SK-N-SH treated with all-trans-retinoic acid at 6 μM for 48 hours (cell line): Measurements from ENCODE around the gene KIAA1755.

ENCODE experiments used
- ATAC-seq: fragments of 200-7000 bp; cut with Tn5 transposase; 3 replicates; pipeline ENCODE4 v1.9.1; 2020; ENCODE audit warnings: mild to moderate bottlenecking, moderate library complexity
- ARNTL ChIP-seq: fragments of 450-650 bp; formaldehyde crosslinking; IDR thresholded peaks from 2 replicates; pipeline ENCODE4 v1.5.0; 2020; ENCODE audit warnings: low read depth, mild to moderate bottlenecking, moderate library complexity, borderline replicate concordance
- BACH2 ChIP-seq: fragments of 250-450 bp; sonication (Bioruptor Pico); IDR thresholded peaks from 2 replicates; pipeline ENCODE4 v1.9.0; 2021; ENCODE audit warnings: mild to moderate bottlenecking, borderline replicate concordance
- CREB5 ChIP-seq: fragments of 250-450 bp; sonication (Bioruptor Pico); IDR thresholded peaks from 2 replicates; pipeline ENCODE4 v1.5.1; 2020; ENCODE audit warnings: low read depth, mild to moderate bottlenecking, moderate library complexity
- CSDC2 ChIP-seq: fragments of 250-450 bp; sonication (Bioruptor Pico); IDR thresholded peaks from 2 replicates; pipeline ENCODE4 v1.5.0; 2020; ENCODE audit warnings: mild to moderate bottlenecking, moderate library complexity
- CSRNP3 ChIP-seq: fragments of 250-450 bp; sonication (Bioruptor Pico); IDR thresholded peaks from 2 replicates; pipeline ENCODE4 v1.5.1; 2021; ENCODE audit warnings: mild to moderate bottlenecking, moderate library complexity
- ESRRG ChIP-seq: fragments of 250-450 bp; sonication (Bioruptor Pico); IDR thresholded peaks from 2 replicates; pipeline ENCODE4 v1.6.1; 2021; ENCODE audit warnings: mild to moderate bottlenecking
- OSR1 ChIP-seq: fragments of 250-450 bp; sonication (Bioruptor Pico); IDR thresholded peaks from 2 replicates; pipeline ENCODE4 v1.8.0; 2022; ENCODE audit warnings: moderate library complexity, mild to moderate bottlenecking, inconsistent platforms
- POU6F1 ChIP-seq: fragments of 250-450 bp; sonication (Bioruptor Pico); IDR thresholded peaks from 2 replicates; pipeline ENCODE4 v1.8.0; 2021; ENCODE audit warnings: low read depth, mild to moderate bottlenecking, moderate library complexity, borderline replicate concordance
- PPARA ChIP-seq: fragments of 250-450 bp; sonication (Bioruptor Pico); IDR thresholded peaks from 2 replicates; pipeline ENCODE4 v1.5.0; 2020; ENCODE audit warnings: mild to moderate bottlenecking, borderline replicate concordance
- TCF4 ChIP-seq: fragments of 250-450 bp; sonication (Bioruptor Pico); IDR thresholded peaks from 2 replicates; pipeline ENCODE4 v1.8.0; 2021; ENCODE audit warnings: mild to moderate bottlenecking, moderate library complexity, borderline replicate concordance
- TOX ChIP-seq: fragments of 250-450 bp; sonication (Bioruptor Pico); IDR thresholded peaks from 2 replicates; pipeline ENCODE4 v1.8.0; 2021; ENCODE audit warnings: mild to moderate bottlenecking, moderate library complexity, borderline replicate concordance
- TSHZ2 ChIP-seq: fragments of 250-450 bp; sonication (Bioruptor Pico); IDR thresholded peaks from 2 replicates; pipeline ENCODE4 v1.5.0; 2020; ENCODE audit warnings: mild to moderate bottlenecking, moderate library complexity
- ZC3H10 ChIP-seq: fragments of 250-450 bp; sonication (Bioruptor Pico); IDR thresholded peaks from 2 replicates; pipeline ENCODE4 v1.5.1; 2021; ENCODE audit warnings: mild to moderate bottlenecking, moderate library complexity
- ZFP3 ChIP-seq: fragments of 250-450 bp; sonication (Bioruptor Pico); IDR thresholded peaks from 2 replicates; pipeline ENCODE4 v1.5.0; 2020; ENCODE audit warnings: mild to moderate bottlenecking, moderate library complexity
- ZFP30 ChIP-seq: fragments of 450-650 bp; formaldehyde crosslinking; IDR thresholded peaks from 2 replicates; pipeline ENCODE4 v1.5.0; 2022; ENCODE audit warnings: mild to moderate bottlenecking, moderate library complexity
- ZNF565 ChIP-seq: fragments of 450-650 bp; formaldehyde crosslinking; conservative IDR thresholded peaks from 2 replicates; pipeline ENCODE4 v1.5.0; 2020; ENCODE audit warnings: low read depth, mild to moderate bottlenecking, moderate library complexity
- ZNF70 ChIP-seq: fragments of 450-650 bp; formaldehyde crosslinking; IDR thresholded peaks from 2 replicates; pipeline ENCODE4 v1.5.0; 2020; ENCODE audit warnings: mild to moderate bottlenecking, moderate library complexity
- ZNF8 ChIP-seq: fragments of 450-650 bp; formaldehyde crosslinking; IDR thresholded peaks from 2 replicates; pipeline ENCODE4 v1.5.0; 2020; ENCODE audit warnings: mild to moderate bottlenecking, moderate library complexity

Gene KIAA1755

GRCh38 chr20:38212806-38213606 is 47.5 kb downstream of the KIAA1755 start (continued):
- TF ChIP-seq OSR1 (no peak), ZNF8 (no peak)

- TF ChIP-seq TCF4 (no peak), ESRRG (CRISPR knock-in tag) (no peak), ZNF8 (no peak), ZC3H10 (CRISPR knock-in tag) (no peak), TSHZ2 (CRISPR knock-in tag) (no peak), BACH2 (CRISPR knock-in tag) (no peak), ZNF565 (CRISPR knock-in tag) (no peak), ARNTL (CRISPR knock-in tag) (no peak), ZNF70 (CRISPR knock-in tag) (no peak), CSRNP3 (no peak), PPARA (CRISPR knock-in tag) (no peak), ZFP3 (no peak), CREB5 (CRISPR knock-in tag) (no peak)
- ATAC-seq: no peak; the same call in 1 of the 3 replicates
Observed at GRCh38 chr20:38211200-38212097, 49.1 kb downstream of the KIAA1755 start.

GRCh38 chr20:38210741-38211140 is 49.8 kb downstream of the KIAA1755 start:
- ATAC-seq: peak; percentile 29
- TF ChIP-seq CSDC2 (CRISPR knock-in tag) (no peak), ZNF70 (CRISPR knock-in tag) (no peak), ESRRG (CRISPR knock-in tag) (no peak), CSRNP3 (no peak)

GRCh38 chr20:38209736-38210405 is 50.7 kb downstream of the KIAA1755 start:
- peak; percentile 32; the same call in 2 of the 3 replicates for ATAC-seq
- TF ChIP-seq ZNF565 (CRISPR knock-in tag) (no peak), ZNF70 (CRISPR knock-in tag) (no peak), ZFP3 (no peak), PPARA (CRISPR knock-in tag) (no peak), CREB5 (CRISPR knock-in tag) (no peak), POU6F1 (CRISPR knock-in tag) (no peak), TSHZ2 (CRISPR knock-in tag) (no peak), ARNTL (CRISPR knock-in tag) (no peak), ZNF8 (no peak), TOX (CRISPR knock-in tag) (no peak), ZFP30 (CRISPR knock-in tag) (no peak)
